GM19023 (cell line): ENCODE measurements around the gene MAN1C1.

Experiments
- ATAC-seq: cut with Tn5 transposase; IDR thresholded peaks from one replicate; pipeline ENCODE4 v1.9.1; 2021; ENCODE audit warnings: mild to moderate bottlenecking, moderate library complexity; ENCODE audit not compliant: unreplicated experiment

MAN1C1 gene

GRCh38 chr1:25711555-25712298 lies 95.1 kb downstream of the MAN1C1 start:
- ATAC-seq, result no peak

- no peak for ATAC-seq
Measured at GRCh38 chr1:25712299-25712970, 95.8 kb downstream of the MAN1C1 start.

GRCh38 chr1:25713961-25714360 lies 97.4 kb downstream of the MAN1C1 start:
- ATAC-seq, result no peak

GRCh38 chr1:25714372-25714931 lies 97.9 kb downstream of the MAN1C1 start:
- ATAC-seq, result no peak

- ATAC-seq, result no peak
Measured at GRCh38 chr1:25715888-25716287, 99.3 kb downstream of the MAN1C1 start.

- no peak for ATAC-seq
Measured at GRCh38 chr1:25716320-25716719, 99.7 kb downstream of the MAN1C1 start.

- no peak for ATAC-seq
Measured at GRCh38 chr1:25718732-25719131, 102.1 kb downstream of the MAN1C1 start.

- no peak for ATAC-seq
Measured at GRCh38 chr1:25720624-25721023, 104.0 kb downstream of the MAN1C1 start.

GRCh38 chr1:25723250-25723880 lies 106.8 kb downstream of the MAN1C1 start:
- no peak for ATAC-seq

- ATAC-seq, result no peak
Measured at GRCh38 chr1:25724201-25724600, 107.6 kb downstream of the MAN1C1 start.

- no peak for ATAC-seq
Measured at GRCh38 chr1:25724966-25725365, 108.4 kb downstream of the MAN1C1 start.

GRCh38 chr1:25725482-25725881 lies 108.9 kb downstream of the MAN1C1 start:
- ATAC-seq, result no peak

- no peak for ATAC-seq
Measured at GRCh38 chr1:25727088-25727487, 110.5 kb downstream of the MAN1C1 start.

- ATAC-seq, result no peak
Measured at GRCh38 chr1:25727635-25728286, 111.2 kb downstream of the MAN1C1 start.

- ATAC-seq, result no peak
Measured at GRCh38 chr1:25728301-25728935, 111.8 kb downstream of the MAN1C1 start.

GRCh38 chr1:25729045-25729444 lies 112.5 kb downstream of the MAN1C1 start:
- ATAC-seq, result no peak

GRCh38 chr1:25729790-25730644 lies 113.4 kb downstream of the MAN1C1 start:
- no peak for ATAC-seq

GRCh38 chr1:25731148-25731547 lies 114.6 kb downstream of the MAN1C1 start:
- ATAC-seq, result no peak

GRCh38 chr1:25731626-25732370 lies 115.2 kb downstream of the MAN1C1 start:
- no peak for ATAC-seq
